NCI-H526 (cell line): ENCODE results near the gene MTMR3.

Source experiments
- DNase-seq, 2 experiments: peaks; one replicate each; lab custom pipeline; 2025; lab: John Stamatoyannopoulos, UW

MTMR3 gene

GRCh38 chr22:29870574-29870973, 12.4 kb upstream of the MTMR3 start:
- DNase-seq, result no peak

- DNase-seq, result peak in 1 of 2 experiments; percentile 30
These were observed 11.3 kb upstream of the MTMR3 start for GRCh38 chr22:29871684-29872083.

- no peak for DNase-seq
These were observed 10.7 kb upstream of the MTMR3 start for GRCh38 chr22:29872144-29872893.

- DNase-seq, result no peak
These were observed 10.0 kb upstream of the MTMR3 start for GRCh38 chr22:29872989-29873388.

GRCh38 chr22:29873943-29874342, 9.0 kb upstream of the MTMR3 start:
- peak in 1 of 2 experiments; percentile 30 for DNase-seq

GRCh38 chr22:29877620-29878019, 5.4 kb upstream of the MTMR3 start:
- DNase-seq, result no peak

- DNase-seq, result no peak
These were observed 3.2 kb upstream of the MTMR3 start for GRCh38 chr22:29879753-29880152.

- no peak for DNase-seq
These were observed 294 bp upstream of the MTMR3 start for GRCh38 chr22:29882716-29883044.

GRCh38 chr22:29883775-29884097, 762 bp downstream of the MTMR3 start:
- DNase-seq, result no peak

GRCh38 chr22:29885610-29886009, 2.6 kb downstream of the MTMR3 start:
- DNase-seq, result no peak

- DNase-seq, result no peak
These were observed 3.6 kb downstream of the MTMR3 start for GRCh38 chr22:29886596-29886995.

GRCh38 chr22:29887358-29887757, 4.4 kb downstream of the MTMR3 start:
- DNase-seq, result no peak

- DNase-seq, result no peak
These were observed 7.8 kb downstream of the MTMR3 start for GRCh38 chr22:29890760-29891159.

GRCh38 chr22:29892315-29893156, 9.6 kb downstream of the MTMR3 start:
- DNase-seq, result no peak

GRCh38 chr22:29901354-29901753, 18.4 kb downstream of the MTMR3 start:
- no peak for DNase-seq

- DNase-seq, result no peak
These were observed 20.4 kb downstream of the MTMR3 start for GRCh38 chr22:29903371-29903770.

- DNase-seq, result no peak
These were observed 21.0 kb downstream of the MTMR3 start for GRCh38 chr22:29904020-29904419.

- DNase-seq, result no peak
These were observed 25.0 kb downstream of the MTMR3 start for GRCh38 chr22:29907753-29908515.

- no peak for DNase-seq
These were observed 29.2 kb downstream of the MTMR3 start for GRCh38 chr22:29912141-29912540.

GRCh38 chr22:29912605-29913398, 29.8 kb downstream of the MTMR3 start:
- no peak for DNase-seq

- no peak for DNase-seq
These were observed 31.2 kb downstream of the MTMR3 start for GRCh38 chr22:29914165-29914564.

- DNase-seq, result peak; percentile 23 to 42
These were observed 32.1 kb downstream of the MTMR3 start for GRCh38 chr22:29914991-29915533.
